Measurements from ENCODE around the gene TTC4.

The TTC4 gene

GRCh38 chr1:54777431-54777830 is 61.8 kb downstream of the TTC4 start:
- Histone ChIP-seq H3K9me3 (ENCODE audit: control insufficient read depth in 1 of 2, low read length in 2 of 2) (no peaks in the 10 kb centered on the region), H3K36me3 (ENCODE audit: control insufficient read depth in 1 of 2, insufficient read depth in 2 of 2, low read length in 2 of 2) (peaks cover 0 to 12% of the 10 kb centered on the region in 2 donors), H3K4me1 (ENCODE audit: control insufficient read depth in 1 of 2, insufficient read depth in 2 of 2, low read length in 2 of 2) (peaks cover 0 to 6% of the 10 kb centered on the region in 2 donors), H3K27ac (ENCODE audit: low read depth, low read length) (no peak overlapping the region), H3K4me3 (ENCODE audit: low read depth in 1 of 2, low read length in 2 of 2) (no peak overlapping the region), H3K9ac (ENCODE audit: low read depth in 1 of 2, low read length in 2 of 2) (no peak overlapping the region), H3K27me3 (ENCODE audit: control insufficient read depth in 1 of 2, insufficient read depth in 2 of 2, low read length in 2 of 2) (no peaks in the 10 kb centered on the region)

DNA sequence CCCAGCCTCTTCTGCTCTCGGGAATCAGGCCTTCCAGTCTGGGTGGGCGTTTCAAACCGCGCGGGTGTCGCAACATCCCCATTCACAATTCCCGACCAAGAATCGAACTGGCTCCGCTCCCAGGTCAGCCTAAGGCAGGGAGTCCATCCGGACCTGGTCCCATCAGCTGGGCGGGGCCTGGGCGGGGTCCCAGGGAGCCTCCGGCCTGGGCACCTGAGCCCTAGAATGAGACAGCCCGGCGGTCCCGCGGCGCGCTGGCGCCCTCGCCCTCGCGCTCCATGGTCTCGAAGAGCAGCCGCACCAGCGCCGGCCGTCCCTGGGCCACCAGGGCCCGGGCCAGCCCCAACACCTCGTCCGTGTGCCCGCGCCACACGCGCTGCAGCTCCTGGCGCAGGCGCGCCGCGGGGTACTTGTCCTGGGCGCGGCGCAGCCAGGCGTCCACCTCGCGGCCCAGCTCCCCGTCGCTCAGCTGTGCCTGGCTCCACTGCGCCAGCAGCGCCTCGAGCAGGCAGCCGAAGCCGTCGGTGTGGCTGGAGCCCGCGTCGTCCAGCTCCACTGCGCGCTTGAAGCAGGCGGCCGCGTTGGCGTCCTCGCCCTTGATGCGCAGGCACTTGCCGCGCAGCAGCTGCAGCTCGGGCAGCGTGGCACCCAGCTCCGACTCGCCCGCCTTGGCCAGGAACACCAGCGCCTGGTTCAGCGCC is 65.5 kb downstream of the TTC4 start:
- Histone ChIP-seq H3K9me3 (ENCODE audit: control insufficient read depth in 1 of 2, low read length in 2 of 2) (no peaks in the 10 kb centered on the region), H3K27ac (ENCODE audit: low read depth, low read length) (no peak overlapping the region), H3K4me3 (ENCODE audit: low read depth in 1 of 2, low read length in 2 of 2) (no peak overlapping the region), H3K9ac (ENCODE audit: low read depth in 1 of 2, low read length in 2 of 2) (no peak overlapping the region), H3K27me3 (ENCODE audit: control insufficient read depth in 1 of 2, insufficient read depth in 2 of 2, low read length in 2 of 2) (no peaks in the 10 kb centered on the region), H3K4me1 (ENCODE audit: control insufficient read depth in 1 of 2, insufficient read depth in 2 of 2, low read length in 2 of 2) (peaks cover 0 to 4% of the 10 kb centered on the region in 2 donors), H3K36me3 (ENCODE audit: control insufficient read depth in 1 of 2, insufficient read depth in 2 of 2, low read length in 2 of 2) (peaks cover 7 to 40% of the 10 kb centered on the region in 2 donors)

GRCh38 chr1:54782156-54782555 is 66.5 kb downstream of the TTC4 start:
- Histone ChIP-seq H3K4me1 (ENCODE audit: control insufficient read depth in 1 of 2, insufficient read depth in 2 of 2, low read length in 2 of 2) (no peaks in the 10 kb centered on the region), H3K27me3 (ENCODE audit: control insufficient read depth in 1 of 2, insufficient read depth in 2 of 2, low read length in 2 of 2) (no peaks in the 10 kb centered on the region), H3K27ac (ENCODE audit: low read depth, low read length) (no peak overlapping the region), H3K36me3 (ENCODE audit: control insufficient read depth in 1 of 2, insufficient read depth in 2 of 2, low read length in 2 of 2) (peaks cover 15 to 49% of the 10 kb centered on the region in 2 donors), H3K4me3 (ENCODE audit: low read depth in 1 of 2, low read length in 2 of 2) (no peak overlapping the region), H3K9ac (ENCODE audit: low read depth in 1 of 2, low read length in 2 of 2) (no peak overlapping the region), H3K9me3 (ENCODE audit: control insufficient read depth in 1 of 2, low read length in 2 of 2) (no peaks in the 10 kb centered on the region)

GRCh38 chr1:54782588-54782987 is 66.9 kb downstream of the TTC4 start:
- no peaks in the 10 kb centered on the region for H3K27me3 ChIP-seq (ENCODE audit: control insufficient read depth in 1 of 2, insufficient read depth in 2 of 2, low read length in 2 of 2)
- H3K27ac ChIP-seq (ENCODE audit: low read depth, low read length): no peak overlapping the region

DNA sequence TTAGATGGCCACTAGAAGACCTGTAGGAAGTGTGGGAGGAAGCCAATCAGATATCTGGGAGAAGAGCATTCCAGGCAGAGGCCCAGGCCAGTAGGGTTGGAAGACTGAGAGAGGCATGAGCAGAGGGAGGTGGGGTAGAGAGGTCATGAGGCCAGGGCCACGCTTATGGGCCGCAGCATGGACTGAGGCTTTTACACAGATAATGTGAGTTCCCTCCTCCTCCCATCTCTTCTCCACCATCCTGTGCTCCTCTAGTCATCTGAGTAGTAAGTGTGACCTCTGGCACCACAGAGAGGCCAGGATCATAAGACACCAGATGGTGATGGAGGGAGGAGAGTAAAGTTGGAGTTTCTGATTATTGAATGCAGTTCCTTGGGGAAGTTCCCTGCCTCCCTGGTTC is 68.4 kb downstream of the TTC4 start:
- Histone ChIP-seq H3K4me3 (ENCODE audit: low read depth in 1 of 2, low read length in 2 of 2) (no peak overlapping the region), H3K9ac (ENCODE audit: low read depth in 1 of 2, low read length in 2 of 2) (no peak overlapping the region), H3K27me3 (ENCODE audit: control insufficient read depth in 1 of 2, insufficient read depth in 2 of 2, low read length in 2 of 2) (no peaks in the 10 kb centered on the region), H3K27ac (ENCODE audit: low read depth, low read length) (no peak overlapping the region), H3K9me3 (ENCODE audit: control insufficient read depth in 1 of 2, low read length in 2 of 2) (no peaks in the 10 kb centered on the region), H3K4me1 (ENCODE audit: control insufficient read depth in 1 of 2, insufficient read depth in 2 of 2, low read length in 2 of 2) (no peaks in the 10 kb centered on the region), H3K36me3 (ENCODE audit: control insufficient read depth in 1 of 2, insufficient read depth in 2 of 2, low read length in 2 of 2) (peaks cover 15 to 51% of the 10 kb centered on the region in 2 donors)

More at GRCh38 chr1:54782588-54782987, 66.9 kb downstream of the TTC4 start:
- Histone ChIP-seq H3K36me3 (ENCODE audit: control insufficient read depth in 1 of 2, insufficient read depth in 2 of 2, low read length in 2 of 2) (peaks cover 15 to 52% of the 10 kb centered on the region in 2 donors), H3K9ac (ENCODE audit: low read depth in 1 of 2, low read length in 2 of 2) (no peak overlapping the region), H3K4me3 (ENCODE audit: low read depth in 1 of 2, low read length in 2 of 2) (no peak overlapping the region), H3K9me3 (ENCODE audit: control insufficient read depth in 1 of 2, low read length in 2 of 2) (no peaks in the 10 kb centered on the region), H3K4me1 (ENCODE audit: control insufficient read depth in 1 of 2, insufficient read depth in 2 of 2, low read length in 2 of 2) (no peaks in the 10 kb centered on the region)

GRCh38 chr1:54786778-54787177 is 71.1 kb downstream of the TTC4 start:
- Histone ChIP-seq H3K9ac (ENCODE audit: low read depth in 1 of 2, low read length in 2 of 2) (no peak overlapping the region), H3K36me3 (ENCODE audit: control insufficient read depth in 1 of 2, insufficient read depth in 2 of 2, low read length in 2 of 2) (peaks cover 15 to 62% of the 10 kb centered on the region in 2 donors), H3K9me3 (ENCODE audit: control insufficient read depth in 1 of 2, low read length in 2 of 2) (no peaks in the 10 kb centered on the region), H3K27me3 (ENCODE audit: control insufficient read depth in 1 of 2, insufficient read depth in 2 of 2, low read length in 2 of 2) (no peaks in the 10 kb centered on the region), H3K27ac (ENCODE audit: low read depth, low read length) (no peak overlapping the region), H3K4me3 (ENCODE audit: low read depth in 1 of 2, low read length in 2 of 2) (no peak overlapping the region), H3K4me1 (ENCODE audit: control insufficient read depth in 1 of 2, insufficient read depth in 2 of 2, low read length in 2 of 2) (no peaks in the 10 kb centered on the region)

DNA sequence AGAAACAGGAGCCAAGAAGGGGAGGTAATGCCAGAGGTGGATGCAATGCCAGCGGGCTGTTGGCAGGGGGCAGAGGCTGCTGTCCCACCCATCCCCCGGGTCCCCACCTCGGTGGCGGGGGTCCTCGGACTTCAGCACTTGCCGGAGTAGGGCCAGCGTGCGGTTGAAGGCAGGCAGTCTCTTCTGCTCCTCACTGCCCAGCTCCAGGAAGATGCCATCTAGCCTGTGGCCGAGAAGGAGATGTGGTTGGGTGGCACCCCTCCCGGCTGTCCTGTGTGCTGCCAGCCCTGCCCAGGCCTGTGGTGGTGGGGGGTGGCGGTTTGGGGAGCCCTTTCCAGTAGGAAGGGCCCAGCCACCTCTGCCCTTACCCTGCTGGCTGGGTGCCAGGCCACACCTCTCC is 71.9 kb downstream of the TTC4 start:
- no peaks in the 10 kb centered on the region for H3K9me3 ChIP-seq (ENCODE audit: control insufficient read depth in 1 of 2, low read length in 2 of 2)
- peaks cover 20 to 55% of the 10 kb centered on the region in 2 donors for H3K36me3 ChIP-seq (ENCODE audit: control insufficient read depth in 1 of 2, insufficient read depth in 2 of 2, low read length in 2 of 2)
- H3K27me3 ChIP-seq (ENCODE audit: control insufficient read depth in 1 of 2, insufficient read depth in 2 of 2, low read length in 2 of 2): no peaks in the 10 kb centered on the region
- no peak overlapping the region for H3K9ac ChIP-seq (ENCODE audit: low read depth in 1 of 2, low read length in 2 of 2)
- no peak overlapping the region for H3K4me3 ChIP-seq (ENCODE audit: low read depth in 1 of 2, low read length in 2 of 2)
- H3K27ac ChIP-seq (ENCODE audit: low read depth, low read length): no peak overlapping the region
- H3K4me1 ChIP-seq (ENCODE audit: control insufficient read depth in 1 of 2, insufficient read depth in 2 of 2, low read length in 2 of 2): no peaks in the 10 kb centered on the region

DNA sequence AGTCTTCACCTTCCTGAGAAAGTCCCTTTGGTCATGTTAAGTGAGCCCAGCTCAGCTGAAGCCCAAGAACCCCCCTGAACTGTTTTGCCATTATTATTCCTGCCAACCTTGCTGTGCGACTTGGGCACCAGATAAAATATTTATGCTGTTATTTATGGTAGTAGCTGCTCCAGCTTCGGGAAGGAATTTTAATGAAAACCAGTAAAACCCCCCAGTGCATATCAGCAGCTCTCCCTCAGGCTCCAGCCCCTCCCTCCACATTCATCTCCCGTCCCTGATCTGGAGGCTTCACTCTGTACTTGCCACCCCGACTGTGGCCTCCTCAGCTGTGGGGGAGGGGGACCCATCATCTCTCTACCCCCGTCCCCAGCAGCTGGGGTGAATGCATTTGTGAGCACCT is 72.8 kb downstream of the TTC4 start:
- H3K4me3 ChIP-seq (ENCODE audit: low read depth in 1 of 2, low read length in 2 of 2): no peak overlapping the region
- no peak overlapping the region for H3K9ac ChIP-seq (ENCODE audit: low read depth in 1 of 2, low read length in 2 of 2)
- H3K4me1 ChIP-seq (ENCODE audit: control insufficient read depth in 1 of 2, insufficient read depth in 2 of 2, low read length in 2 of 2): no peaks in the 10 kb centered on the region
- no peaks in the 10 kb centered on the region for H3K27me3 ChIP-seq (ENCODE audit: control insufficient read depth in 1 of 2, insufficient read depth in 2 of 2, low read length in 2 of 2)
- peaks cover 20 to 54% of the 10 kb centered on the region in 2 donors for H3K36me3 ChIP-seq (ENCODE audit: control insufficient read depth in 1 of 2, insufficient read depth in 2 of 2, low read length in 2 of 2)
- no peak overlapping the region for H3K27ac ChIP-seq (ENCODE audit: low read depth, low read length)
- H3K9me3 ChIP-seq (ENCODE audit: control insufficient read depth in 1 of 2, low read length in 2 of 2): no peaks in the 10 kb centered on the region

GRCh38 chr1:54791880-54792522 is 76.3 kb downstream of the TTC4 start:
- H3K4me3 ChIP-seq (ENCODE audit: low read depth in 1 of 2, low read length in 2 of 2): no peak overlapping the region
- H3K9me3 ChIP-seq (ENCODE audit: control insufficient read depth in 1 of 2, low read length in 2 of 2): no peaks in the 10 kb centered on the region
- peaks cover 6 to 28% of the 10 kb centered on the region in 2 donors for H3K36me3 ChIP-seq (ENCODE audit: control insufficient read depth in 1 of 2, insufficient read depth in 2 of 2, low read length in 2 of 2)
- H3K27me3 ChIP-seq (ENCODE audit: control insufficient read depth in 1 of 2, insufficient read depth in 2 of 2, low read length in 2 of 2): no peaks in the 10 kb centered on the region
- no peak overlapping the region for H3K27ac ChIP-seq (ENCODE audit: low read depth, low read length)
- H3K9ac ChIP-seq (ENCODE audit: low read depth in 1 of 2, low read length in 2 of 2): no peak overlapping the region
- H3K4me1 ChIP-seq (ENCODE audit: control insufficient read depth in 1 of 2, insufficient read depth in 2 of 2, low read length in 2 of 2): peaks cover 31 to 34% of the 10 kb centered on the region in 2 donors
